ENCODE data around the gene HEATR9. TPM values are rescaled to one million over a fixed set of nuclear protein-coding genes. Genes with fewer than 3 reads are reported as not detected.
A peak's percentile ranks its signal among the peaks of the same experiment; 100 is the strongest.

Gene HEATR9
- total RNA-seq, 1 donor from 2014 or later: not detected

GRCh38 chr17:35855965-35856364 is 12.7 kb downstream of the HEATR9 start:
- Histone ChIP-seq H3K27me3 (no peaks in the 10 kb centered on the region), H3K4me1 (no peaks in the 10 kb centered on the region), H3K36me3 (no peaks in the 10 kb centered on the region), H3K9me3 (no peaks in the 10 kb centered on the region), H3K27ac (no peak overlapping the region), H3K4me3 (no peak overlapping the region)
- intact Hi-C loops (cut with DNase I): no loop called here
- DNase-seq (ENCODE audit: extremely low spot score in 2 of 2): no peak
- TF ChIP-seq POLR2A (IDR thresholded peaks at IDR 0.05) (no peak), POLR2AphosphoS5 (IDR thresholded peaks at IDR 0.05; ENCODE audit: insufficient read depth in 1 of 2, low read depth in 1 of 2) (no peak), CTCF (IDR thresholded peaks at IDR 0.05) (no peak)

DNA sequence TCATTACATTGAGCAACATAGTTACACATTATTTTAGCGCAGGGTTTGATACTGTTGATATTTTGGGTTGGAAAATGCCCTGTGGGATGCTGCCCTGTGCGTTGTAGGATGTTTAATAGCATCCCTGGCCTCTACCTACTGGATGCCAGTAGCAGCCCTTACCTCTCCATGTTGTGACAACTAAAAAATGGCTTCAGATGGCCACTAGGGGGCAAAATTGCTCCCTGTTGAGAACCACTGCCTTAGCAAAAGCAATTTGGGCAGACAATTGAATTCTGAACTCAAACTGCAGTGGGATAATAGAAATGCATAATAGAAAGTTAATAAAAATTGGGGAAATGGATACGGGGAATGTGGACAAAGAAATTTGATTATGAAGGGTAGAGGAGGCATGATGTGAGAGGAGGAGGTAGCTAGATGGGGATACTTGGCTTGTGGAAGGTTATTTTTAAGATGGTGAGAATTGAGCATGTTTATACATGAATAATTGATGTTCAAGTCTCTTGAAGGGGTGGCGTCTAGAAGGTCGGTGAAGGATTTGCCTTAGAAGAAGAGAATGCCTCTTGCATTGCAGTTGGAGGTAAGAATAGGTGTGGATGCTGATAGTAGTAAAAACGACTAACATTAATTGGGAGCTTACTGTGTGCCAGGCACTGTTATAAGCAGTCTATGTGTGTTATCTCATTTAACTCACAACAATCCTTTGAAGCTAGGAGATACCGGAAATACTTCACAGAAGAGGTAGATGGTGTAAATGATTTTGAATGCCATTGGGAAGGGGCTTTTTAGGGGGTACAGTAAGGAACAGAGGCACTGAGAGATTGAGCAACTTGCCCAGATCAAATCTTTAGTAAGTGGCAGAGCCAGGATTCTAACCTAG is 19.0 kb downstream of the HEATR9 start:
- no peak overlapping the region for H3K27ac ChIP-seq
- TF ChIP-seq POLR2A (IDR thresholded peaks at IDR 0.05) (no peak), POLR2AphosphoS5 (IDR thresholded peaks at IDR 0.05; ENCODE audit: insufficient read depth in 1 of 2, low read depth in 1 of 2) (no peak), CTCF (IDR thresholded peaks at IDR 0.05) (peak in 2 of 3 experiments; percentile 13 to 49)
- DNase-seq (ENCODE audit: extremely low spot score in 2 of 2): no peak
- H3K9me3 ChIP-seq: no peaks in the 10 kb centered on the region
- intact Hi-C loops (cut with DNase I): no loop called here
- H3K4me1 ChIP-seq: no peaks in the 10 kb centered on the region
- H3K36me3 ChIP-seq: peaks cover 0 to 31% of the 10 kb centered on the region in 2 donors
- no peaks in the 10 kb centered on the region for H3K27me3 ChIP-seq
- no peak overlapping the region for H3K4me3 ChIP-seq

DNA sequence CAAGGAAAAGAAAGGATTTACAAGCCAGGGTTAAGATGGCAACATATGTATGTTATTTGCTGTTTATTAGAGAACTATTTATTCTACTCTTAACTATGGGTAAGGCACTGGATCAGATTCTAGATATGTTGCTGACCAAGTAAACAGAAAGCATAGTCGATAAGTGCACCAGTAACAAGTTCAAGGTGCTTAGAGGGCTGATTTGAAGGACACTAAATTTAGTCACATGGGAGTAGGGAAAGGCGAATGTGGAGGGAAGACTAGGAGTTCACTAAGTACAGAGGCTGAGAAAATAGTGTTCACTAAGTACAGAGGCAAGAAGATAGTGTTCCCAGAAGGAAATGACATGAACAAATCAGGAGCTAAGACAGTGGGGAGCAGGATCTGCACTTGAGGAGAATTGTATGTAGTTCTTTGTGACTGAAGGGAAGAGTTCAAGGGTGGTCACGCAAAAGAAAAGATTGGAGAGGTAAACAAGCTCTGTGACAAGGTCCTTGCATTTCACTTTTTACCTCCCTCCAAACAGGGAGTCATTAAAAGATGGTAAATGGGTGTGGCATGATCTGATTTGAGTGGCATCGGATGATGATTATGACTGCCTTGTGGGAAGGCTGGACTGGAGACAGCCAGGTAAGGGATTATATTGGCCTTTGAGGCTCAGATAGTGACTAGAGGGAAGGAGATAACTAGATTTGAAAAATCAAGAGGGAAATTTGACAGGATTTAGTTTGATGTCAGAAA is 20.9 kb downstream of the HEATR9 start:
- H3K4me3 ChIP-seq: no peak overlapping the region
- no peaks in the 10 kb centered on the region for H3K9me3 ChIP-seq
- peaks cover 0 to 50% of the 10 kb centered on the region in 2 donors for H3K36me3 ChIP-seq
- intact Hi-C loops (cut with DNase I): no loop called here
- no peak overlapping the region for H3K27ac ChIP-seq
- H3K4me1 ChIP-seq: no peaks in the 10 kb centered on the region
- no peaks in the 10 kb centered on the region for H3K27me3 ChIP-seq
- TF ChIP-seq CTCF (IDR thresholded peaks at IDR 0.05) (no peak), POLR2A (IDR thresholded peaks at IDR 0.05) (no peak), POLR2AphosphoS5 (IDR thresholded peaks at IDR 0.05; ENCODE audit: insufficient read depth in 1 of 2, low read depth in 1 of 2) (no peak)
- no peak for DNase-seq (ENCODE audit: extremely low spot score in 2 of 2)

- no peaks in the 10 kb centered on the region for H3K4me1 ChIP-seq
- H3K9me3 ChIP-seq: no peaks in the 10 kb centered on the region
- DNase-seq (ENCODE audit: extremely low spot score in 2 of 2): no peak
- TF ChIP-seq POLR2A (IDR thresholded peaks at IDR 0.05) (no peak), CTCF (IDR thresholded peaks at IDR 0.05) (no peak), POLR2AphosphoS5 (IDR thresholded peaks at IDR 0.05; ENCODE audit: insufficient read depth in 1 of 2, low read depth in 1 of 2) (no peak)
- intact Hi-C loops (cut with DNase I): no loop called here
- no peaks in the 10 kb centered on the region for H3K27me3 ChIP-seq
- no peak overlapping the region for H3K4me3 ChIP-seq
- no peak overlapping the region for H3K27ac ChIP-seq
- peaks cover 0 to 58% of the 10 kb centered on the region in 2 donors for H3K36me3 ChIP-seq
These were observed 21.7 kb downstream of the HEATR9 start for GRCh38 chr17:35847006-35847405.
